PC-9 (cell line): ENCODE measurements around the gene JARID2. TPM values are rescaled to one million over a fixed set of nuclear protein-coding genes. Genes with fewer than 3 reads are reported as not detected.

Source experiments
- BruUV-seq: library from RNA; stranded (reverse); fragments of 400-500 nt; replicated peaks from 2 replicates; lab custom pipeline; 2021; lab: Mats Ljungman, UMichigan
- CTCF ChIA-PET: fragments of 300-600 bp; sonication (Branson Sonifier 250); formaldehyde crosslinking; loops from one replicate; lab custom pipeline; 2022; ENCODE audit warnings: antibody characterized with exemption; lab: Charles Lee
- POLR2A ChIA-PET: fragments of 300-600 bp; sonication (Branson Sonifier 250); formaldehyde crosslinking; loops from one replicate; lab custom pipeline; 2022; ENCODE audit warnings: antibody characterized with exemption; ENCODE audit not compliant: unreplicated experiment; lab: Charles Lee
- DNase-seq, 2 experiments: peaks; one replicate each; pipeline versions ENCODE4 v3.0.0 to v3.0.0-alpha.2; 2015 to 2022; ENCODE audit warnings: mixed read lengths in 1 of 2
- H2AFZ ChIP-seq: fragments of 200-600 bp; sonication (generic); 2 replicates; pipeline ENCODE4 v1.8.1; 2017; ENCODE audit warnings: antibody characterized with exemption
- H3F3A ChIP-seq: fragments of 200-600 bp; sonication (generic); 2 replicates; pipeline ENCODE4 v1.8.1; 2017; ENCODE audit warnings: antibody characterized with exemption, mild to moderate bottlenecking, low read depth; ENCODE audit not compliant: insufficient read depth
- H3K27ac ChIP-seq: fragments of 200-600 bp; sonication (generic); 2 replicates; pipeline ENCODE4 v1.6.1; 2016; ENCODE audit warnings: mixed run types
- H3K27me3 ChIP-seq: fragments of 200-600 bp; sonication (generic); 2 replicates; pipeline ENCODE4 v1.6.1; 2016; ENCODE audit warnings: low read depth, mixed run types; ENCODE audit not compliant: insufficient read depth
- H3K36me3 ChIP-seq: fragments of 200-600 bp; sonication (generic); 2 replicates; pipeline ENCODE4 v1.6.1; 2016; ENCODE audit warnings: low read depth, mixed run types
- H3K4me1 ChIP-seq: fragments of 200-600 bp; sonication (generic); replicated peaks from 2 replicates; pipeline ENCODE4 v1.6.1; 2016; ENCODE audit warnings: mixed run types; ENCODE audit not compliant: insufficient read depth
- H3K4me2 ChIP-seq: fragments of 200-600 bp; sonication (generic); 2 replicates; pipeline ENCODE4 v1.6.1; 2017; ENCODE audit warnings: mixed run types
- H3K4me3 ChIP-seq: fragments of 200-600 bp; sonication (generic); 2 replicates; pipeline ENCODE4 v1.6.1; 2016; ENCODE audit warnings: mixed run types
- H3K79me2 ChIP-seq: fragments of 200-600 bp; sonication (generic); 2 replicates; pipeline ENCODE4 v1.6.1; 2017; ENCODE audit warnings: low read depth, mixed run types
- H3K9me2 ChIP-seq: fragments of 200-600 bp; sonication (generic); 2 replicates; pipeline ENCODE4 v1.8.1; 2017; ENCODE audit warnings: mild to moderate bottlenecking; ENCODE audit not compliant: insufficient read depth
- H3K9me3 ChIP-seq: fragments of 200-600 bp; sonication (generic); 2 replicates; pipeline ENCODE4 v1.8.1; 2016; ENCODE audit warnings: low read depth; ENCODE audit not compliant: insufficient read depth
- H4K20me1 ChIP-seq: fragments of 200-600 bp; sonication (generic); 2 replicates; pipeline ENCODE4 v1.8.1; 2017; ENCODE audit not compliant: insufficient read depth
- CTCF ChIP-seq: fragments of 200-600 bp; sonication (generic); conservative IDR thresholded peaks from 2 replicates; pipeline ENCODE4 v1.6.1; 2017; ENCODE audit warnings: mixed run types, antibody characterized with exemption, mild to moderate bottlenecking, moderate library complexity
- EZH2 ChIP-seq: fragments of 200-600 bp; sonication (generic); IDR thresholded peaks from 2 replicates; pipeline ENCODE4 v1.8.0; 2017; ENCODE audit warnings: antibody characterized with exemption, low read depth
- intact Hi-C: fragments of 100-400 bp; cut with micrococcal nuclease; formaldehyde crosslinking; loops from one replicate; pipeline ENCODE4 v1.10.0; 2022; ENCODE audit not compliant: unreplicated experiment
- total RNA-seq: library from RNA; stranded (reverse); gene quantifications from 2 replicates; pipeline ENCODE4 v1.2.3, GENCODE V29; 2021

Gene JARID2
- total RNA-seq, 1 experiment from 2014 or later = 35.0 TPM

- ChIA-PET CTCF (no interaction called here), POLR2A (no interaction called here)
- no peaks in the 10 kb centered on the region for H3K9me3 ChIP-seq
- intact Hi-C loops = no loop called here
- H3K4me3 ChIP-seq = no peak overlapping the region
- DNase-seq = peak in 1 of 2 experiments; percentile 47
- no peaks in the 10 kb centered on the region for H3K9me2 ChIP-seq
- no peak overlapping the region for H3K27ac ChIP-seq
- TF ChIP-seq CTCF = no peak
- no peak for TF ChIP-seq EZH2
- peaks cover 32% of the 10 kb centered on the region for H4K20me1 ChIP-seq
- H3K79me2 ChIP-seq = peaks cover 97% of the 10 kb centered on the region
- no peaks in the 10 kb centered on the region for H3K36me3 ChIP-seq
- no TSS peak for BruUV-seq
- H3F3A ChIP-seq = peaks cover 13% of the 10 kb centered on the region
- H3K4me2 ChIP-seq = no peak overlapping the region
- H3K4me1 ChIP-seq = peaks cover 15% of the 10 kb centered on the region
- no peak overlapping the region for H2AFZ ChIP-seq
- H3K27me3 ChIP-seq = no peaks in the 10 kb centered on the region
These were observed 53.7 kb downstream of the JARID2 start for GRCh38 chr6:15299430-15300131.

- ChIA-PET POLR2A (no interaction called here), CTCF (no interaction called here)
- Histone ChIP-seq H3K4me2 (no peak overlapping the region), H3K79me2 (peaks cover 96% of the 10 kb centered on the region), H4K20me1 (peaks cover 31% of the 10 kb centered on the region), H2AFZ (no peak overlapping the region), H3K9me3 (no peaks in the 10 kb centered on the region), H3K27me3 (no peaks in the 10 kb centered on the region), H3K36me3 (no peaks in the 10 kb centered on the region), H3F3A (peaks cover 9% of the 10 kb centered on the region; the same call in 1 of the 2 replicates), H3K27ac (no peak overlapping the region), H3K4me1 (peaks cover 18% of the 10 kb centered on the region), H3K4me3 (no peak overlapping the region), H3K9me2 (no peaks in the 10 kb centered on the region)
- no peak for TF ChIP-seq CTCF
- TF ChIP-seq EZH2 = no peak
- no peak for DNase-seq
- intact Hi-C loops = no loop called here
- BruUV-seq = no TSS peak
These were observed 55.5 kb downstream of the JARID2 start for GRCh38 chr6:15301179-15302006.

GRCh38 chr6:15303162-15303919 lies 57.5 kb downstream of the JARID2 start:
- TF ChIP-seq EZH2 = no peak
- ChIA-PET CTCF (interaction anchor here (0.5 to 0.8 kb wide), 3 partner anchors 23 to 784 kb away, joined by 3 to 13 read pairs (median 4); no protein-coding TSS in a partner anchor), POLR2A (no interaction called here)
- Histone ChIP-seq H3K27ac (no peak overlapping the region), H2AFZ (no peak overlapping the region), H3F3A (peaks cover 9% of the 10 kb centered on the region; the same call in 1 of the 2 replicates), H3K9me2 (no peaks in the 10 kb centered on the region), H3K27me3 (no peaks in the 10 kb centered on the region), H3K4me3 (no peak overlapping the region), H4K20me1 (peaks cover 27% of the 10 kb centered on the region), H3K79me2 (peaks cover 94% of the 10 kb centered on the region), H3K36me3 (no peaks in the 10 kb centered on the region), H3K9me3 (no peaks in the 10 kb centered on the region), H3K4me2 (no peak overlapping the region), H3K4me1 (peaks cover 18% of the 10 kb centered on the region)
- no TSS peak for BruUV-seq
- intact Hi-C loops = no loop called here
- DNase-seq = no peak
